Body of pancreas (tissue), 4 donors: ENCODE results near the gene SUMO4. TPM values are rescaled to one million over a fixed set of nuclear protein-coding genes. Genes with fewer than 3 reads are reported as not detected.

Experiments used
- ATAC-seq: fragments of 150-250 bp; one replicate; pipeline ENCODE4 v1.9.1; 2016
- DNase-seq, 4 donors: peaks; one replicate each; pipeline ENCODE4 v3.0.0-alpha.2; 2019
- H3K27ac ChIP-seq, 4 donors: fragments of 200-600 bp; sonication (generic); 1 replicate in 3 of 4; 2 replicates in 1 of 4; pipeline versions ENCODE4 v1.5.1 to v1.6.1; 2016 to 2019; ENCODE audit warnings: mild to moderate bottlenecking in 1 of 4, mixed read lengths in 1 of 4, moderate library complexity in 1 of 4
- H3K27me3 ChIP-seq, 2 donors: fragments of 200-600 bp; sonication (generic); one replicate each; pipeline ENCODE4 v1.6.0; 2016; ENCODE audit warnings: mild to moderate bottlenecking in 1 of 2
- H3K36me3 ChIP-seq, 2 donors: fragments of 200-600 bp; sonication (generic); replicated peaks in 1 of 2; 2 replicates each; pipeline ENCODE4 v1.5.1; 2016; ENCODE audit warnings: low read depth in 2 of 2; ENCODE audit not compliant: insufficient read depth in 1 of 2
- H3K4me1 ChIP-seq: fragments of 200-600 bp; sonication (generic); one replicate; pipeline ENCODE4 v1.6.0; 2016
- H3K4me3 ChIP-seq, 2 donors: fragments of 200-600 bp; sonication (generic); 1 replicate in 1 of 2; 2 replicates in 1 of 2; pipeline ENCODE4 v1.5.1; 2016 to 2019
- H3K9me3 ChIP-seq, 3 donors: fragments of 200-600 bp; sonication (generic); 1 replicate in 2 of 3; 2 replicates in 1 of 3; pipeline ENCODE4 v1.5.1; 2016
- POLR2A ChIP-seq, 3 donors: fragments of 450-650 bp; IDR thresholded peaks; one replicate each; pipeline ENCODE4 v1.6.1; 2016; ENCODE audit warnings: antibody characterized with exemption in 3 of 3, mild to moderate bottlenecking in 2 of 3
- WGBS, 2 donors: methylation state at CpG; one replicate each; pipeline ENCODE4 v1.1.5; 2017; 5-methylcytosine and 5-hydroxymethylcytosine counted together
- intact Hi-C: fragments of 100-400 bp; cut with DNase I; formaldehyde crosslinking; loops from one replicate; pipeline ENCODE4 v1.15.1; 2023
- total RNA-seq, 2 donors: library from RNA; depleted of rRNA; stranded (reverse); fragments of >200 nt; gene quantifications; one replicate each; pipeline ENCODE4 v1.1.0, GENCODE V29; 2016
- TF ChIP-seq, protein P1 (sequence below), 7 experiments: fragments of 450-650 bp in 4 of 7; fragments of 200-600 bp in 3 of 7; sonication (generic) in 3 of 7; IDR thresholded peaks; one replicate each; pipeline ENCODE4 v1.5.1; 2016 to 2019; ENCODE audit warnings: antibody characterized with exemption in 7 of 7

The SUMO4 gene
- total RNA-seq, 2 donors from 2014 or later, result 1.3 TPM; not detected in 1

DNA sequence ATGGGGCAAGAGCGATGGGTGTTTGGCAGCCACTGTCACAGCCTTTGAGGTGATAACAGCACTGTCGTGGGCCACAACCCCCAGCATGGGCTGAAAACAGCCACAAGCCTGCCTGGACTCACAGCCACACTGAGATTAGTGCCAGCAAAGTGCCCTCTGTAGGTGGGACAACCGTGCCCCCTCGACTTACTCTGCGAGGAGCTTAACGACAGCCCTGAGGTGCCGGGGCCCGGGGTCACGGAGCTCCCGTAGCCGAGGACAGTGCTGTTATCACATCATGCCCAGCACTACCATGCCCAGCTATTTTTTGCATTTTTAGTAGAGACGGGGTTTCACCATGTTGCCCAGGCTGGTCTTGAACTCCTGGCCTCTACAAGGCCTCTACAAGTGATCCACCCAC is 36.6 kb downstream of the SUMO4 start:
- WGBS, 2 donors, result 92 to 98% methylated on average over 6 to 12 of the region's 12 CpGs
- no peak for ATAC-seq
- Histone ChIP-seq H3K27me3 (no peaks in the 10 kb centered on the region), H3K27ac (no peak overlapping the region), H3K9me3 (no peaks in the 10 kb centered on the region), H3K4me3 (no peak overlapping the region), H3K4me1 (peaks cover 7% of the 10 kb centered on the region), H3K36me3 (no peaks in the 10 kb centered on the region)
- TF ChIP-seq POLR2A (IDR thresholded peaks at IDR 0.05), result no peak
- TF ChIP-seq, protein P1, sequence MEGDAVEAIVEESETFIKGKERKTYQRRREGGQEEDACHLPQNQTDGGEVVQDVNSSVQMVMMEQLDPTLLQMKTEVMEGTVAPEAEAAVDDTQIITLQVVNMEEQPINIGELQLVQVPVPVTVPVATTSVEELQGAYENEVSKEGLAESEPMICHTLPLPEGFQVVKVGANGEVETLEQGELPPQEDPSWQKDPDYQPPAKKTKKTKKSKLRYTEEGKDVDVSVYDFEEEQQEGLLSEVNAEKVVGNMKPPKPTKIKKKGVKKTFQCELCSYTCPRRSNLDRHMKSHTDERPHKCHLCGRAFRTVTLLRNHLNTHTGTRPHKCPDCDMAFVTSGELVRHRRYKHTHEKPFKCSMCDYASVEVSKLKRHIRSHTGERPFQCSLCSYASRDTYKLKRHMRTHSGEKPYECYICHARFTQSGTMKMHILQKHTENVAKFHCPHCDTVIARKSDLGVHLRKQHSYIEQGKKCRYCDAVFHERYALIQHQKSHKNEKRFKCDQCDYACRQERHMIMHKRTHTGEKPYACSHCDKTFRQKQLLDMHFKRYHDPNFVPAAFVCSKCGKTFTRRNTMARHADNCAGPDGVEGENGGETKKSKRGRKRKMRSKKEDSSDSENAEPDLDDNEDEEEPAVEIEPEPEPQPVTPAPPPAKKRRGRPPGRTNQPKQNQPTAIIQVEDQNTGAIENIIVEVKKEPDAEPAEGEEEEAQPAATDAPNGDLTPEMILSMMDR (IDR thresholded peaks at IDR 0.05), result no peak
- intact Hi-C loops, result no loop called here
- DNase-seq, result no peak

DNA sequence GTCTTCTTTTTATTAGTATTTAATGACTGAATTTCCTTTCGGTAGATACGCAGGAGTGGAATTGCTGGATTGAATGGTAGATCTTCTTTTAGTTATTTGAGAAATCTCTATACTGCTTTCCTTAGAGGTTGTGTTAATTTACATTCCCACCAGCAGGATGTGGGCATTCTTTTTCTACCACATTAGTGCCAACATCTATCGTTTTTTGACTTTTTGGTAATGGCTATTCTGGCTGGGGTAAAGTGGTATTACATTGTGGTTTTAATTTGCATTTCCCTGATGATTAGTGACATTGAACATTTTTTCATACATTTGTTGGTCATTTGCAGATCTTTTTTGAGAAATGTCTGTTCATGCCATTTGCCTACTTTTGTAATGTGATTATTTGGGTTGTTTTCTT is 37.1 kb downstream of the SUMO4 start:
- intact Hi-C loops, result no loop called here
- DNase-seq (no peak), ATAC-seq (no peak)
- Histone ChIP-seq H3K27ac (no peak overlapping the region), H3K9me3 (no peaks in the 10 kb centered on the region), H3K27me3 (no peaks in the 10 kb centered on the region), H3K36me3 (no peaks in the 10 kb centered on the region), H3K4me3 (no peak overlapping the region), H3K4me1 (peaks cover 9% of the 10 kb centered on the region)
- TF ChIP-seq, protein P1 (IDR thresholded peaks at IDR 0.05), result no peak
- no peak for TF ChIP-seq POLR2A (IDR thresholded peaks at IDR 0.05)
- WGBS, 2 donors, result 87 to 90% methylated on average over 3 of the region's 3 CpGs

DNA sequence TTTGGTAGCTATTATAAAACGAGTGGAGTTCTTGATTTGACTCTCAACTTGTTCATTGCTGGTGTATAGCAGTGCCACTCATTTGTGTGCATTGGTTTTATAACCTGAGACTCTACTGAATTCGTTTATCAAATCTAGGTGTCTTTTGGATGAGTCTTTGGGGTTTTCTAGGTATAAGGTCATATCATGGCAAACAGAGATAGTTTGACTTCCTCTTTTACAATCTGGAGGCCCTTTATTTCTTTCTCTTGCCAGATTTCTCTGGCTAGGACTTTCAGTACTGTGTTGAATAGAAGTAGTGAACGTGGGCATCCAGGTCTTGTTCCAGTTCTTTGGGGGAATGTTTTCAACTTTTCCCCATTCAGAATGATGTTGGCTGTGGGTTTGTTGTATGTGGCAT is 38.8 kb downstream of the SUMO4 start:
- Histone ChIP-seq H3K27me3 (no peaks in the 10 kb centered on the region), H3K27ac (no peak overlapping the region), H3K4me1 (peaks cover 9% of the 10 kb centered on the region), H3K4me3 (no peak overlapping the region), H3K9me3 (no peaks in the 10 kb centered on the region), H3K36me3 (no peaks in the 10 kb centered on the region)
- TF ChIP-seq, protein P1 (IDR thresholded peaks at IDR 0.05), result no peak
- no peak for TF ChIP-seq POLR2A (IDR thresholded peaks at IDR 0.05)
- intact Hi-C loops, result no loop called here
- WGBS, 2 donors, result 70 to 81% methylated on average over 3 of the region's 3 CpGs
- ATAC-seq (no peak), DNase-seq (no peak)

DNA sequence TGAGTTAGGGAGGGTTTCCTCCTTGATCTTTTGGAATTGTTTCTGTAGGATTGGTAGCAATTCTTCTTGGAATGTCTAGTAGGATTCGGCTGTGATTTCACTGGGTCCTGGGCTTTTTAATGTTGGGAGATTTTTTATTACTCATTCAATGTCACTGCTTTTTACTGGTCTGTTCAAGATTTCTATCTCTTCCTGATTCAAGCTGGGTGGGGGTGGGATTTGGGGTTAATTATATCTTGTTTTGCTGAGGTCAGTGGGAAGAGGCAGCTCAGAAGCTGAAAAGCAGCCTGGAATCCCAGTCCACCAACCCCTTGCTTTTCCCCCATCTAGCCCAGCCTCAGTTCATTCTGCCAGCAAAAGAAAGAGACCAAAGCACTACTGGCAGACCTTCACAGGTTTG is 39.6 kb downstream of the SUMO4 start:
- DNase-seq (no peak), ATAC-seq (no peak)
- TF ChIP-seq, protein P1 (IDR thresholded peaks at IDR 0.05), result no peak
- TF ChIP-seq POLR2A (IDR thresholded peaks at IDR 0.05), result no peak
- WGBS, 2 donors, result 92 to 100% methylated on average over 1 of the region's 1 CpG
- no peaks in the 10 kb centered on the region for H3K36me3 ChIP-seq
- H3K27ac ChIP-seq, result no peak overlapping the region
- H3K27me3 ChIP-seq, result no peaks in the 10 kb centered on the region
- intact Hi-C loops, result no loop called here
- H3K4me1 ChIP-seq, result peaks cover 9% of the 10 kb centered on the region
- no peaks in the 10 kb centered on the region for H3K9me3 ChIP-seq
- H3K4me3 ChIP-seq, result no peak overlapping the region
